Activated CD4-positive, CD25-positive, alpha-beta regulatory T cell treated with anti-CD3 and anti-CD28 coated beads, Interleukin-2, amount 50 U/mL, for 72 hours (primary cell): ENCODE results near the gene JPH2.

Source experiments
- DNase-seq: peaks from one replicate; pipeline ENCODE4 v3.0.0; 2021

The JPH2 gene

GRCh38 chr20:44095831-44096230 lies 91.2 kb downstream of the JPH2 start:
- DNase-seq = no peak

- no peak for DNase-seq
Measured at GRCh38 chr20:44093249-44093582, 93.8 kb downstream of the JPH2 start.

- DNase-seq = no peak
Measured at GRCh38 chr20:44092551-44093248, 94.3 kb downstream of the JPH2 start.

GRCh38 chr20:44091026-44091425 lies 96.0 kb downstream of the JPH2 start:
- DNase-seq = no peak

- DNase-seq = no peak
Measured at GRCh38 chr20:44089987-44090674, 96.9 kb downstream of the JPH2 start.

GRCh38 chr20:44087857-44088120 lies 99.2 kb downstream of the JPH2 start:
- no peak for DNase-seq

GRCh38 chr20:44087051-44087856 lies 99.7 kb downstream of the JPH2 start:
- no peak for DNase-seq

GRCh38 chr20:44085616-44086434 lies 101.2 kb downstream of the JPH2 start:
- DNase-seq = no peak

GRCh38 chr20:44084891-44085290 lies 102.1 kb downstream of the JPH2 start:
- no peak for DNase-seq

GRCh38 chr20:44084439-44084838 lies 102.5 kb downstream of the JPH2 start:
- DNase-seq = no peak

- DNase-seq = no peak
Measured at GRCh38 chr20:44083220-44083933, 103.6 kb downstream of the JPH2 start.

GRCh38 chr20:44081888-44082287 lies 105.1 kb downstream of the JPH2 start:
- no peak for DNase-seq

GRCh38 chr20:44081476-44081875 lies 105.5 kb downstream of the JPH2 start:
- no peak for DNase-seq

- peak; percentile 73 for DNase-seq
Measured at GRCh38 chr20:44080646-44081267, 106.2 kb downstream of the JPH2 start.

- no peak for DNase-seq
Measured at GRCh38 chr20:44080064-44080463, 106.9 kb downstream of the JPH2 start.

- no peak for DNase-seq
Measured at GRCh38 chr20:44079291-44079690, 107.7 kb downstream of the JPH2 start.

GRCh38 chr20:44075950-44076232 lies 111.1 kb downstream of the JPH2 start:
- no peak for DNase-seq

- DNase-seq = no peak
Measured at GRCh38 chr20:44075191-44075949, 111.6 kb downstream of the JPH2 start.

- DNase-seq = no peak
Measured at GRCh38 chr20:44074252-44075151, 112.5 kb downstream of the JPH2 start.

GRCh38 chr20:44073675-44074071 lies 113.3 kb downstream of the JPH2 start:
- no peak for DNase-seq
